GM19328 (cell line): ENCODE results near the gene TACO1.

Experiments used
- ATAC-seq: cut with Tn5 transposase; IDR thresholded peaks from one replicate; pipeline ENCODE4 v1.9.1; 2021; ENCODE audit warnings: mild to moderate bottlenecking, moderate library complexity; ENCODE audit not compliant: unreplicated experiment

TACO1 gene

DNA sequence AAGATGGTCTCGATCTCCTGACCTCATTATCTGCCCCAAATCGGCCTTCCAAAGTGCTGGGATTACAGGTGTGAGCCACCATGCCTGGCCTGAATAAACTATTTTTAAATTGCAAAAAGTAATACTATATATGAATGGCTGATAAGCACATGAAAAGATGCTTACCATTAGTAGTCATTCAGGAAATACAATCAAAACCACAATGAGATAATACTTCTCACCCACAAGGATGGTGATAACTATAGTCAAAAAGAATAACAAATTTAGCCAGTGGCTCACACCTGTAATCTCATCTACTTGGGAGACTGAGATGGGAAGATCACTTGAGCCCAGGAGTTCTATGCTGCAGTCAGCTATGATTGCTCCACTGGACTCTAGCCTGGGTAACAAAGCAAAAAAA lies 2.4 kb upstream of the TACO1 start:
- ATAC-seq: no peak

DNA sequence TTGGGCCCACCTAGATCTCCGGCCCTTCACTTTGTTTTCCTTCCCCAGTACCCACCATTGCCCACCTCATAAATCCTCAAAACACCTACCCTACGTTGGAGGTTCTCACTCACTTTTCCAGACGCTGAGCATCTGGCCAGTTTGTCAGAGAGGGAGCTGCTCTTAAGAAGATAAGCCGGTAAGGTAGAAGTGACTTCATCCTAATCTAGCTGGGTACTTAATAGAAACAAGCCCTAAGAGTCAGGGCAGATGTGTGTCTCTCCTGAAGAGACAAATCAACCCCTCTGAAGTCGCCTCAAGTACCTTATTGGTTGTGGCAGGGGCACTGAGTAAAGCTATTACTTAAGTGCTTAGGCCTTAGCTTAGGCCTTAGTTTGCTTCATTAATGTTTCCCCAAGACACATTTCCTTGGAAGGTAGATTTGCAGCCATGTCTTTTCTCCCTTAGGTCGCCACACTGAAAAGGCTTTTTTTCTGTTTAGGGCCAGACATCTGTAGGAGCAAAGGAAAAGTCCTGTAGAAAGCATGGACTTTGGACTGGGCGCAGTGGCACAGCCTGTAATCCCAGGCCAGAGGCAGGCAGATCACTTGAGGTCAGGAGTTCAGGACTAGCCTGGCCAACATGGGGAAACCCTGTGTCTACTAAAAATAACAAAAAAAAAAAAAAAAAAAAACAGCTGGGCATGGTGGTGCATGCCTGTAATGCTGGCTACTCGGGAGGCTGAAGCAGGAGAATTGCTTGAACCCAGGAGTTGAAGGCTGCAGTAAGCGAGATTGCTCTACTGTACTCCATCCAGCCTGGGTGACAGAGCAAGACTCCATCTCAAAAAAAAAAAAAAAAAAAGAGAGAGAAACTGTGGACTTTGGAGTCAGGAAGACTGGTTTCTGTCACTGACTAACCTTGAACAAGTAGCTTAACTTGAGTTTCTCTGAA lies 1.0 kb downstream of the TACO1 start:
- ATAC-seq: no peak

DNA sequence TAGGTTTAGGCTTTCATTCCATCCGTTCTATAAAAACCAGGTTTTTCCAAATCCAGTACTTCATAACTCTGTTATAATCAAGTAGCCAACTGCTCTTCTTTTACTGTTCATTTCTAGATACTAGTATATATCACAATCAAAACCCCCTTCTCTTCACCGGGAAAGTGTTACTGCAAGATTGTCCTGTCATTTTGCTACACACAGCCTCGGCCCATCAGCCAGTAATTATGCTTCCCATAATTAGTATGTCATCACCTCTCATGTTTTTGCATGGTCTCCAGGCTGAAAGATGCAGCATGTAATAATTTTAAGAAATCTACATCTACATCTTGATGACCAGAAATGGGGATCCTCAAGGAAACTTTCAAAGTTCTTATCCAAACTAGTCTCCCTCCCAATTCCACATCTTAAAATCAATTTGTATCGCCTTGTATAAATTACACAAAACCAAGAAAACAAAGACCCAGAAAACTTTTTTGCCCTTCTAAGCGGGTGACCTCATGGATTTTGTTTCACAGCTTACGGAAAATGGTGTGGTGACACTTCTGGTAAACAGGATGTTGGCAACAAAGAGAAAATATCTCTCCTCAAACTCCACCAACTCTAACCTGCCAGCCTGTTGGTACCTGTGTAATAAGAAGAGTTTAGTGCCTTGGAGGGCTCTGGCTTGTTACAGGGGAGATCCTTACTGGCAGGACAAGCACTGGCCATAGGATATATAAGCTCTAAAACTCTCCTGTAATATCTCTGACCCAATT lies 9.3 kb downstream of the TACO1 start:
- ATAC-seq: no peak

DNA sequence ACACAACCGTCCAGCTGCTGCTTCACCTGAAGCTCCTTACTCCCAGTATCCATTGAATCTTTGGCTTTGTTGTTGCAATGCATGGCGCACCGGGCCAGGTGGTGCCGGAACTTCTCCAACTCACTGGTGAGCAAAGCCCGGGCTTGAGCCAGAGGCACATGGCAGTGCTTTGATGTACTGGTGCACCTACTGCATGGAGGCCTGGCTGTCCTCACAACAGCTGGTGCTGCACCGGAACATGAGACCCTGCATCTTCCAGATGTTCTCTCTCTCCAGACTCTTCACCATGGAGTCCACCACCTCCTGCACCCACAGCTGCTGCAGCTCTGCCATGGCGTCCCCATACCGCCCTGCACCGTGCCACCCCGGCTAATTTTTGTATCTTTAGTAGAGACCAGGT lies 10.2 kb downstream of the TACO1 start:
- no peak for ATAC-seq

DNA sequence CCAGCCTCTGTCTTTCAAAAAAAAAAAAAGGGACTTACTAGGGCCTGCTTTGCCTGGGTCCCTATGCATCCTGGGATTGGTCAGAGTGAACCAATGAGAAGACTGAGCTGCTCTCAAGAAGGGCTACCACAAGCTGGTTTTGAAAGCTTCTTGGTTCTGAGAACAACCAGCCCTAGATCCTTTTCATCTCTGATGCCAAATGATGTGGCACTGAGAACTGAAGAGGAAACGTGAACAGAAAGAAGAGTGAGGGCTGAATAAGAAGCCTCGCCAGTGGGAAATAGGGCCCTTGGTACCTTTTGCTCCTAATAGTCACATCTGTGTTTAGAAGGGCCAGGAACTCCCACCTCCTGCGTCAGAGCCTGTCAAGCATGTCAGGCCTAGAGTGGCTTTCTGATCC lies 10.7 kb downstream of the TACO1 start:
- ATAC-seq: no peak

DNA sequence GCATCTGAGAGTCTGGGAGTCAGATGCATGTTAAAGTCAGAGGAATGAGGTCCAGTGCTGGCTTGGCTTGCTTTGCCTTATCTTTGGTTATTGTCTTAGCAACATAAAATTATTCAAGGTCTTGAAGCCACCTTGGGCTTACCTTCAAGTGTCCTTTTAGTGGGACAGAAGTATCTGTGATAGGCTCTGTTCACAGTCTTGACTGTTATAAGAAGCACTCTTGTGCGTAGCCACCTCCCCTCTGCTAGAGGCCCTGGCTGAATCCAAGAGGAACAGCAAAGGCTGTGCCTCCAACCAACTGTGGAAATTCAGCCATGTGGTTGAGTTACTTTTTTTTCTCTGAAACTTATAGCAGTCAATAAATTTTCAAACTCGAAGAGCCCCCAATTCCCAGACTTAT lies 13.0 kb downstream of the TACO1 start:
- ATAC-seq: no peak

DNA sequence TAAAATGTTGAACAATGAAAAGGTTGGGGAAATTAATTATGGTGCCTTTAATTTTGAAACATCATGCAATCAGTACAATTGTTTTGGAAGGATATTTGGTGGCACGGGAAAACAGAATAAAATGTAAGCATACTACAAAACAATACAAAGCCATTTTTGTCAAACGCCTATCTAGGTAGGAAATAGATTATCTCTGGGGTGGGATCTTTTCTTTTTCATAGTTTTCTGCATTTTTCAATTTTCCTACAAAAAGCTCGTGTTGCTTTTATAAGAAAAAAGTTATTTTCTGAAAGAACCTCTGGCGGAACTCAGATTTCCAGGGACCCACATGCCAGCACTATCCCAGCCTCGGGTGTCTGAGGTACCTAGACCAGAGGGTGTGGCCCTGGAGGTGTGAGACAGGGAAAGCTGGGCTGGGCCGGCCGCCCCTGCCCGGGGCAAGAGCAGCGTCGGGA lies 20.6 kb downstream of the TACO1 start:
- no peak for ATAC-seq

DNA sequence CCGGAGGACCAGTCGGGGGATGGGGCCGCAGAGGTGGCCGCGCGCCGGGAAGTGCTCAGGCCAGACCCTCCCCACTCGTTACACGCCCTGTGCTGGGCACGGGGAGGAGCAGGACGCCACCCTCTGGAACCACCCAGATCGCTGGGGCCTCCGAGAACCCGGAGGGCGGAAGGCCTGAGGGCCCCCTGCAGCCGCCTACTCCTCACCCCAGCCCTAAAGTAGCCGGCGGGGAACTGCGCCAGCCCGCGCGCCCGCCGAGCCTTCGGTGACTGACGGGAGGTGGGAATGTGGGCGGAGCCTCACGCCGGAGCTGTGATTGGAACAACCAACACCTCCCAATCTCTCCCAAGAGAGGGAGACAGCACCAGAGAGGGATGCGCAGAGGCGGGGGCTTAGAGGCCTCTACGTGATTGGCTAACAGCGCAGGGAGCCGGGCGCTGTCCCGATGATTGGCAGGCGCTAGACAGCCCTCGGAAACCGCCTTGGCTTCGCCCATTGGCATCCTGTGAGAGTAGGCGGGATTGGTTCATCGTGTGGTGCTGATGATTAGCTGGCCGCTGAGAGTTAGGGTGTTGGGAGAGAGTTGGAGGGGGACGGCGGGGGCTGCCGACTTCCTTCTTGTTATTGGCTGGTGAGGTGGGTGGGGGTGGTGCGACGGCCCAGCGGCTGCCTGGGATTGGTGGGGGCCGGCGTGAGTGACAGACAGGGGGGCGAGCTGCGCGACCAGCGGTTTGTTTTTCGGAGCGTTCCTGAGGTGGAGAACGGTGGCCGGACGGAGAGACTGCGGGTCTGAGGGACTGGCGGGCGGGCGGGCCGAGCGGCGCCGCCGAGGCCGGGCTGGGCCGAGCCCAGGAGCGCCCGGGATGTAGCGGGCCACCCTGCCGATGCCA lies 21.2 kb downstream of the TACO1 start, which contains the start of gene MAP3K3:
MAP3K3 (plus strand) TSS at position 734 of the 890 bp plus-strand sequence. CDS start 343 bp downstream, outside the sequence.
- ATAC-seq: peak; percentile 85

DNA sequence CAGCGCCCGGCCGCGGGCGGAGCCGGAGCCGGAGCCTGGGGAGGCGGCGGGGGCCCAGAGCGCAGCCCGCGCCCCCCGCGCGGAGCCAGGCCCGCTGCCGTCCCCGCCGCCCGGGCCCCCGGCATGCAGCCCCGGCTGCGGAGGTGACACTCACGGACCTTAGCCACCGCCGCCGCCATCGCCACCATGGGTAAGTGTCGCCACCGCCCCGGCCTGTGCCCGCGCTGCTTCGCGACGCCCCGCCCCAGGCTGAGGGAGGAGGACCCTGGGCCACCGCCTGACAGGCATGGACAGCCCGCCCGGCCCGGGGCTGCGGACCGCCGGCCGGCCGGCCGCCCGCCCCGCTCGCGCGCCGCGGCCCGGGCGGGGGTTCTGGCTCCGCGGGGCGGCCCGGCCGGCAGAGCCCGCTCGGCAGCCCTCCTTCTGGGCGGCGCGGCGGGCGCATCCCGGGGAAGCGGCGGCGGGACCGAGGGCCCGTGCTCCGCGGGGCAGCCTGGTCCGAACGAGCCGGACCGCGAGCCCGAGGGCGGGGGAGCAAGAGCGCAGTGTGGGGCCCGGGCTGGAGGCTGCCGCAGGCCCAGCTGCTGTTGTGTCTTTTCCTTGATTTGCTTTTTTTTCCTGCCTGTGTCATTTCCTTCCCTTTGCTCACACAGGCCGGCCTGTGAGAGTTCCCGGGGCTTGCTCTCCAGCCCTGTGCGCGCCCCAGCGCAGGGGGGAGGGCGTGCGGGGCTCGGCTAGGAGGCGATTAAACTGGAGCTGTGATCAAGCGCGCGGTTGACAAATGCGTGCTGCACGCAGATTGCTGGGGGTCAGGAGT lies 22.1 kb downstream of the TACO1 start:
- ATAC-seq: peak; percentile 26

DNA sequence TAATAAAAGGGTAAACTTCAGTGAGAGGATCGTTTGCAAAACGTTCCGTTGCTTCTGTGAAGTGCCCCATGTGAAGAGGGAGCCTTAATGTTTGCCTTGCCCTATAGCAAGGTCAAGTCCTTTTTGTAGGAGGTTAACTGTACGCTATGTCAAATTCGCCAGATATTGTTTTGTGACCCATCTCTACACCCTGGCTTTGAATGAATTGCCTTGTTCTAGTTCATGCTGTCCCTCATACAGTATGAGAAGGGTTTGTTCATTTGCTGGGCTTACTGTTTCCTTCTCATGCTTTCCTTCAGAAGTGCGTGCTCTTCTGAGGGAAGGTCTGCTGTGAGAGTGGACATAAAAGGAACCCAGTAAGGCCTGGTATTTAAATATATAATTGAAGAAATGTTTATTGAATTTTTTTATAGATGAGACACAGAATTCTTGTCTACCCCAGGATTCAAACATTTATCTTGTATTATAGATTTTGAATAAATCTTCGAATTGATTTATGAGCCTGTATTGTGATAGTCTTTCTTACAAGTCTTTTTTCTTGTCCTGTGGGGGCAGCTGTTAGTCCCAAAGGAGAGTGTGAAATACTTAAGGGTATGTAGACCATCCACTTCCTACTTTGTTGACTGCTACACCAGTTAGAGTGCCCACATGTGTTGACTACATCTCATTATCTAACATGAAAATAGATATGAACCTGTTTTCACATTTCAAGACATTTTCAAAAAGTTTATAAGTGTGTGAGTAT lies 23.3 kb downstream of the TACO1 start:
- no peak for ATAC-seq

DNA sequence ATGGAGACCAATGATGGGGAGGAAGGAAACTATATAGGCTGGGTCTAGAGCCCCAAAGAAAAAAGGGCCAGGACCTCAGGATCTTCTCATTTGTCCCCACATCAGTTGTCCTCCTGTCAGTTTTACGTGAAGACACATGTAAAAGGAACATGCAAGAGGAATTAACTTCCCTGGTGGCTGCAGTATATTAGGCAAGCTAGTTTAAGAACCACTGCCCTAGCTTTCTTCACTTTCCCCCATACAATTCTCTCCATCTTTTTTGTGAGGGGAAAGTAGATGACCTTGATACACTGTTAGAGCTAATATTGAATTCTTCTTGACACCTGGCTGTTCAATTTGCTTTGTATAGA lies 23.8 kb downstream of the TACO1 start:
- ATAC-seq: no peak

DNA sequence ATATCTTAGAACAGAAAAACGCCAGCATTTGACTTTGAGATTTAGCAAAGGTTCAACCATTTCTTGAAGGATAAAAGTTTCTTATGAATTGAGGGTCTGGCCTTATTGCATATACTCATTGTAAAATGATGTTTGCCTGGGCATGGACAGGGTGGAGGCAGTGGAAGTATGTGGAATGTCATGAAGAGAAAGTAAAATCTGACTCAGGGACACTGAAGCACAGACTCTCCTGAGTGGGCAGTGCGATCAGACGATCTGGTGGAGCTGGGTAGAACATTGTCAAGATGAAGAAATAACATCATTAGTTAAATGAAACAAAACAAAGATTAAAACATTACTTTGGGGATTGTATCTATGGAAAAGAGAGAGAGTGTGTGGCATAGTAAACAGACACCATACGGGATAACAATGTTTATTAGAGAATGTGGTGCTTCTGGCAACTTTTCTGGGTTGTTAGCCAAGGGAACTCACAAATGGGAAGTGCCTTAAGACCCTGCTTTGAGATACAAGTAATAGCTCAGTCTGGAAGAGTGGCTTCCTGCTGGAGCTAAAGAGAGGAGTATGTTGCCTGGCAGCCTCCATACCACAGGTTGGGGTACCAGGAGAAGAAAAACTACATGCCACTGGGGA lies 26.0 kb downstream of the TACO1 start:
- ATAC-seq: no peak

DNA sequence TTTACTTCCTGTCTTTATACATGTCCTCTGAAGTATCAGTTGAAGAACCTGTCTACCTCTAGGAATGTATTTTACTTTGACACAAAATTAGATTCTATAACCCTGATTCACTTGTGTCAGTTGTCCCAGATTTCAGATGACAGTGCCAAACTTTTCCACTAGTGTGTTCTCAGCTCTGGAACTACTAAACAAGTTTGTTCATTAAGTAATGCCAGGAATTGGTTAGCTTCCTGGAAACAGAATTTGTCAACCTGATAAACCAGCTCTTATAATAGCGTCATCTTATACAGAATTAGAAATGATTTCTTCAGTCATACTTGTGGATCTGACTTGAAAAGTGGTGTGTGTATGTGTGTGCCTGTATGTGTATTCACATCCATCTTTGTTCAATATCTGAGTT lies 28.9 kb downstream of the TACO1 start:
- no peak for ATAC-seq

DNA sequence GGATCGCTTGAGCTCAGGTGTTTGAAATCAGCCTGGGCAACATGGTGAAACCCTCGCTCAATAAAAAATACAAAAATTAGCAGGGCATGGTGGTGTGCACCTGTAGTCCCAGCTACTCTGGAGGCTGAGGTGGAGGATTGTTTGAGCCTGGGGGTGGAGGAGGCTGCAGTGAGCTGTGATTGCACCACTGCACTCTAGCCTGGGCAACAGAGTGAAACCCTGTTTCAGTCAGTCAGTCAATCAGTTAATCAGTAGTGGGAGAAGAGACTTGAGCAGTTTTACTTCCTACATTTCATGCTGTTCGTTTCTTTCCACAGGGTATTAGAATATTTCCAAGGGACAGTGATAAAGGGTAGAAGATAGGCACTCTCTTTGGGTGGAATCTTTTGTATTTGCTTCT lies 30.4 kb downstream of the TACO1 start:
- ATAC-seq: no peak

DNA sequence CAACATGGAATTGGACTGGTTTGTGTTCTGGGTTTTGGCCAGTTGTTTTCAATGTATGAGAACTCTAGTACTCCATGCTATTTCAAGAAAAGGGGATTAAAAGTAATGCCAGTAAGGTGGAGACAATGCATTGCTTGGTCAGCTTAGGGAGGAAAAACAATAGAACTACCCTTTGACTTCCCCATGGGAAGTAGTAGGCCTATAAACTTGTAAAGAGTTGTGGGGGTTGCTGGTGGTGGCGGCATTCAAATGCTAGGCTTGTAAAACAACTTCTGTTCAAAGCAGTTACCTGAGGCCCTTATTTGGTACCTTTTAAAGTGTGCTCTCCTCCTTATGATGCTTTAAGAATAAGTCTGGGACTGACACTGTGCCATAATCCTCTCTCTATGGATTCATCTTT lies 30.9 kb downstream of the TACO1 start:
- ATAC-seq: no peak

DNA sequence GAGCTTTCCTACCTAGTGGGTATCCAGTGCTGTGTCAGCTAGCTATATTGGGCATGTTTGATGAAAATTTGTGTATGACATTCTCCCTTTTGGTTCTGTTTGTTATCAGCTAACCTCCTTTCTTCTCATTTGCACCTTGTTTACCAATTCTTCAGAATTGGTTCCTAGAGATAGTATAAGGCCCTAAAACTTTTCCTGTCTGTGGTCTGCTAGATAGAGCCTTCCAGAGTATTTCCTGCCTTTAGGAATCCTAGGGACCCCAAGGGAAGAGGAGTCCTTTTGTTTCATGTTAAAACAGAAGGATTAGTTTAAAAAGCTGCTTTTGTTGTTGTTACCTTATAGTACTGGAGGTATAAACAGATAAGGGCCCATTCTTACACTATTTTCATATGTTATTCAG lies 33.0 kb downstream of the TACO1 start:
- no peak for ATAC-seq

DNA sequence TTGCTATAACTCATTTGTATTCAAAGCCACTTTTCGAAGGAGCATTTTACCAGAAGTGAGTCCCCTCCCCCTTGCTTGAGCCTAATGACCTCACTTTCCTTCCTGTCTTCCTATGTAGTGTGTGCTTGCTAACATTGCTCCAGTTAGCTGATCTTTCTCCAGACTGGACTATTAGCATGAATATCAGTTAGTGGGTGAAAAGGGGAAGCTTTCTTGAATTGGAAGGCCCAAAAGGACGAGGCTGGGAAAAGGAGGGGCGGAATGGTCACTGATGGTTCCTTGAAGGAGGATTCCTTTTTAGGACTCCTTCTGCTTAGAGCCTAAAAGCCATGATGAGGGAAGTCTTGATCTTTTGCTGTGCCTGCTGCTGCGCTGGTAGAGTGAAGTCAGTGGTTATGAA lies 33.5 kb downstream of the TACO1 start:
- ATAC-seq: no peak

DNA sequence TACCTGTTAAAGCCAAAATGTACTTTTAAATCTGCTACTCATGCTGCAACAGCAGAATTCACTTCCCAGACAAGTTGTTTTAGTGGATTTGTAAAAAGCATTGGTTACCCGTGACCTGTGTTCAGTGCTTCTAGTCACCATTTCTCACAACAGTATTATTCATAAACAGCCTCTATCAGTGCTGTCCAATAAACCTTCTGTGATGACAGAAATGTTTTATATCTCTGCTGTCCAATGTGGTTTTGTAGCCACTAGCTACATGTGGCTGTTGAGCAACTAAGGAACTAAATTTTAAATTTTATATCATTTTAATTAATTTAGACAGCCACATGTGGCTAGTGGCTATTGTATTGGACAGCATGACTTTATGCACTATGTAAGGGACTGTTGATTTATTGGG lies 34.1 kb downstream of the TACO1 start:
- ATAC-seq: no peak

DNA sequence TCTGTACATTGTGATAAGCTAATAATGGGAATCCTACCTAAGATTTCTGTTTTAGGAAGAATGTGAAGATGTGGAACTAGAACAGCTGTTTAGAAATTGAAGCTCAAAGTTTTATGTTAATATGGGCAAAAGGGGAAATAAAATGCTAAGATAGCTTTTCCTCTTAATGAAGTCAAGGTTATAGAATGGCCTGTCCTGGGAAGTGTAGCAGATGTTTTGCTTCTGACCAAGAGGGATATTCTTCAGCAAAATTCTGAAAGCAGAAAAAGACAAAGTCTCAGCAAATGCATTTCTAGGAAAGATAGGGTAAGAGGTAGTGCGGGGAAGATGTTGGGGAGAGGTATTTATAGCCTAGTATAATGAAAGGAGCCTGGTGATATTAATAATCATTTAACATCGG lies 34.6 kb downstream of the TACO1 start:
- ATAC-seq: no peak
